ENCODE data around the gene SPDYC. TPM values are rescaled to one million over a fixed set of nuclear protein-coding genes. Genes with fewer than 3 reads are reported as not detected.

Gene SPDYC
- total RNA-seq, 1 donor from 2014 or later = not detected

GRCh38 chr11:65184146-65184545 lies 14.1 kb downstream of the SPDYC start:
- no peaks in the 10 kb centered on the region for H3K9me3 ChIP-seq (ENCODE audit: insufficient read depth, low read depth, low read length)
- FAIRE-seq (no peak), DNase-seq (ENCODE audit: low read depth) (no peak)
- peaks cover 3% of the 10 kb centered on the region for H3K36me3 ChIP-seq (ENCODE audit: insufficient read depth, low read length)
- H4K20me1 ChIP-seq (ENCODE audit: insufficient read depth, low read length) = peaks cover 51% of the 10 kb centered on the region
- TF ChIP-seq CTCF (IDR thresholded peaks at IDR 0.05; ENCODE audit: insufficient read depth, low read depth, low read length) (no peak), EZH2 (IDR thresholded peaks at IDR 0.05; ENCODE audit: insufficient read depth, low read length) (no peak)
- H3K4me2 ChIP-seq (ENCODE audit: low read length) = peak overlapping the region; percentile 94
- Mint-ChIP-seq H3K4me3 (ENCODE audit: unreplicated experiment) (peak overlapping the region; percentile 99), H3K9me3 (ENCODE audit: unreplicated experiment) (no peaks in the 10 kb centered on the region), H3K4me1 (ENCODE audit: low read depth, unreplicated experiment) (peaks cover 15% of the 10 kb centered on the region), H3K27me3 (ENCODE audit: low read depth, unreplicated experiment) (no peaks in the 10 kb centered on the region), H3K36me3 (ENCODE audit: low read depth, unreplicated experiment) (peaks cover 14% of the 10 kb centered on the region), H3K27ac (ENCODE audit: unreplicated experiment) (no peak overlapping the region)
- peaks cover 16% of the 10 kb centered on the region for H3K4me1 ChIP-seq (ENCODE audit: insufficient read depth, low read length)
- no peak overlapping the region for H3K27ac ChIP-seq (ENCODE audit: low read depth, low read length)
- H3K79me2 ChIP-seq (ENCODE audit: insufficient read depth, low read length) = peaks cover 38% of the 10 kb centered on the region
- no peak overlapping the region for H2AFZ ChIP-seq (ENCODE audit: low read depth, low read length)
- H3K4me3 ChIP-seq (ENCODE audit: insufficient read depth, low read depth, low read length) = no peak overlapping the region
- no peak overlapping the region for H3K9ac ChIP-seq (ENCODE audit: low read length)
- no peaks in the 10 kb centered on the region for H3K27me3 ChIP-seq (ENCODE audit: insufficient read depth, low read length)

GRCh38 chr11:65185171-65185570 lies 15.1 kb downstream of the SPDYC start:
- Histone ChIP-seq H3K9me3 (ENCODE audit: insufficient read depth, low read depth, low read length) (no peaks in the 10 kb centered on the region), H4K20me1 (ENCODE audit: insufficient read depth, low read length) (peaks cover 59% of the 10 kb centered on the region), H3K4me1 (ENCODE audit: insufficient read depth, low read length) (peaks cover 16% of the 10 kb centered on the region), H3K4me2 (ENCODE audit: low read length) (no peak overlapping the region), H2AFZ (ENCODE audit: low read depth, low read length) (no peak overlapping the region), H3K9ac (ENCODE audit: low read length) (no peak overlapping the region), H3K79me2 (ENCODE audit: insufficient read depth, low read length) (peaks cover 38% of the 10 kb centered on the region), H3K36me3 (ENCODE audit: insufficient read depth, low read length) (peaks cover 14% of the 10 kb centered on the region), H3K27ac (ENCODE audit: low read depth, low read length) (no peak overlapping the region), H3K27me3 (ENCODE audit: insufficient read depth, low read length) (no peaks in the 10 kb centered on the region), H3K4me3 (ENCODE audit: insufficient read depth, low read depth, low read length) (no peak overlapping the region)
- TF ChIP-seq CTCF (IDR thresholded peaks at IDR 0.05; ENCODE audit: insufficient read depth, low read depth, low read length) = no peak
- TF ChIP-seq EZH2 (IDR thresholded peaks at IDR 0.05; ENCODE audit: insufficient read depth, low read length) = no peak
- FAIRE-seq (no peak), DNase-seq (ENCODE audit: low read depth) (no peak)
- H3K4me3 Mint-ChIP-seq (ENCODE audit: unreplicated experiment) = no peak overlapping the region
- no peaks in the 10 kb centered on the region for H3K27me3 Mint-ChIP-seq (ENCODE audit: low read depth, unreplicated experiment)
- H3K4me1 Mint-ChIP-seq (ENCODE audit: low read depth, unreplicated experiment) = peaks cover 15% of the 10 kb centered on the region
- peaks cover 21% of the 10 kb centered on the region for H3K36me3 Mint-ChIP-seq (ENCODE audit: low read depth, unreplicated experiment)
- H3K27ac Mint-ChIP-seq (ENCODE audit: unreplicated experiment) = no peak overlapping the region
- no peaks in the 10 kb centered on the region for H3K9me3 Mint-ChIP-seq (ENCODE audit: unreplicated experiment)

GRCh38 chr11:65185869-65186341 lies 15.9 kb downstream of the SPDYC start:
- Histone ChIP-seq H4K20me1 (ENCODE audit: insufficient read depth, low read length) (peaks cover 59% of the 10 kb centered on the region), H3K9me3 (ENCODE audit: insufficient read depth, low read depth, low read length) (no peaks in the 10 kb centered on the region), H2AFZ (ENCODE audit: low read depth, low read length) (no peak overlapping the region), H3K36me3 (ENCODE audit: insufficient read depth, low read length) (peaks cover 19% of the 10 kb centered on the region), H3K4me3 (ENCODE audit: insufficient read depth, low read depth, low read length) (no peak overlapping the region), H3K4me2 (ENCODE audit: low read length) (no peak overlapping the region), H3K9ac (ENCODE audit: low read length) (no peak overlapping the region), H3K4me1 (ENCODE audit: insufficient read depth, low read length) (peaks cover 13% of the 10 kb centered on the region), H3K27me3 (ENCODE audit: insufficient read depth, low read length) (no peaks in the 10 kb centered on the region), H3K27ac (ENCODE audit: low read depth, low read length) (no peak overlapping the region), H3K79me2 (ENCODE audit: insufficient read depth, low read length) (peaks cover 36% of the 10 kb centered on the region)
- H3K27me3 Mint-ChIP-seq (ENCODE audit: low read depth, unreplicated experiment) = no peaks in the 10 kb centered on the region
- peaks cover 24% of the 10 kb centered on the region for H3K36me3 Mint-ChIP-seq (ENCODE audit: low read depth, unreplicated experiment)
- no peak for DNase-seq (ENCODE audit: low read depth)
- H3K4me1 Mint-ChIP-seq (ENCODE audit: low read depth, unreplicated experiment) = peaks cover 15% of the 10 kb centered on the region
- H3K27ac Mint-ChIP-seq (ENCODE audit: unreplicated experiment) = no peak overlapping the region
- TF ChIP-seq EZH2 (IDR thresholded peaks at IDR 0.05; ENCODE audit: insufficient read depth, low read length) (no peak), CTCF (IDR thresholded peaks at IDR 0.05; ENCODE audit: insufficient read depth, low read depth, low read length) (no peak)
- H3K4me3 Mint-ChIP-seq (ENCODE audit: unreplicated experiment) = no peak overlapping the region
- H3K9me3 Mint-ChIP-seq (ENCODE audit: unreplicated experiment) = no peaks in the 10 kb centered on the region
- FAIRE-seq = no peak

Data from astrocyte (in vitro differentiated cells and primary cell).